ENCODE data around the gene ERN2.

- TF ChIP-seq CTCF (IDR thresholded peaks at IDR 0.05): no peak
- no peak for TF ChIP-seq POLR2AphosphoS5 (IDR thresholded peaks at IDR 0.05; ENCODE audit: insufficient read depth in 1 of 2, low read depth in 1 of 2)
- TF ChIP-seq POLR2A (IDR thresholded peaks at IDR 0.05): no peak
Observed at GRCh38 chr16:23742766-23743165, 29.7 kb upstream of the ERN2 start.

All from vagina (tissue), 2 donors.